ENCODE data around the gene TIMM17B. TPM values are rescaled to one million over a fixed set of nuclear protein-coding genes. Genes with fewer than 3 reads are reported as not detected.

The TIMM17B gene
- total and polyA plus RNA-seq, 2 of the 8 experiments (the other 6 are each of a cell fraction or from before 2014, with no cell fraction given): 77.8 to 246 TPM

- 100% methylated on average over 3 of the region's 4 CpGs; no CpG with 5 or more reads in 1 of the 2 experiments for WGBS, 2 experiments (ENCODE audit: extremely low coverage in 1 of 2, insufficient coverage in 1 of 2, insufficient read length in 1 of 2, insufficient replicate concordance in 2 of 2, low coverage in 1 of 2, low lambda C conversion rate in 2 of 2, missing lambda C conversion rate in 1 of 2)
- H3K23me2 ChIP-seq (ENCODE audit: low read depth, low read length): peaks cover 10% of the 10 kb centered on the region
- no peak overlapping the region for H3K27ac ChIP-seq (ENCODE audit: low read depth, low read length)
- H3K23ac ChIP-seq (ENCODE audit: insufficient read length): no peak overlapping the region
- H2BK12ac ChIP-seq (ENCODE audit: low read depth, low read length): no peak overlapping the region
- no peak overlapping the region for H4K5ac ChIP-seq (ENCODE audit: insufficient read length, low read depth, low read length)
- H3K79me2 ChIP-seq (ENCODE audit: control insufficient read depth in 1 of 2, insufficient read depth in 2 of 2, low read length in 2 of 2): peaks cover 0 to 14% of the 10 kb centered on the region in 2 experiments; a peak in 2 of 4 replicates
- H4K91ac ChIP-seq (replicated peaks; ENCODE audit: insufficient read length, low read length): no peak overlapping the region
- no peak for TF ChIP-seq RXRA (IDR thresholded peaks at IDR 0.05; ENCODE audit: insufficient read depth, low read depth, low read length)
- no peak for TF ChIP-seq GABPA (IDR thresholded peaks at IDR 0.05; ENCODE audit: borderline replicate concordance, insufficient read depth, low read length)
- no peak for TF ChIP-seq RAD21 (IDR thresholded peaks at IDR 0.05 in 1 of 2, conservative IDR thresholded peaks at IDR 0.05 in 1 of 2; ENCODE audit: low read depth in 2 of 2, low read length in 2 of 2)
- TF ChIP-seq SIX5 (IDR thresholded peaks at IDR 0.05; ENCODE audit: low read depth, low read length): no peak
- no peak for TF ChIP-seq MAFK (IDR thresholded peaks at IDR 0.05; ENCODE audit: low read depth, low read length)
- no peak for TF ChIP-seq BRCA1 (IDR thresholded peaks at IDR 0.05; ENCODE audit: low read depth, low read length)
- no peak for TF ChIP-seq JUN (IDR thresholded peaks at IDR 0.05; ENCODE audit: low read depth, low read length)
- no peak for TF ChIP-seq SP1 (IDR thresholded peaks at IDR 0.05; ENCODE audit: low read depth, low read length)
- no peak for TF ChIP-seq CTCF (IDR thresholded peaks at IDR 0.05; ENCODE audit: control extremely low read depth in 1 of 3, insufficient read depth in 1 of 3, low read depth in 1 of 3, low read length in 3 of 3)
- TF ChIP-seq SP4 (IDR thresholded peaks at IDR 0.05; ENCODE audit: low read length): no peak
- no peak for TF ChIP-seq CBX5 (IDR thresholded peaks at IDR 0.05; ENCODE audit: low read depth, low read length)
- TF ChIP-seq TEAD4 (IDR thresholded peaks at IDR 0.05; ENCODE audit: low read depth, low read length): no peak
- H3K79me1 ChIP-seq (ENCODE audit: low read depth, low read length): no peaks in the 10 kb centered on the region; the same call in 1 of the 2 replicates
- no peak overlapping the region for H2BK5ac ChIP-seq (ENCODE audit: low read depth, low read length)
- H3K14ac ChIP-seq (ENCODE audit: insufficient read length): no peak overlapping the region
- H3K9ac ChIP-seq (replicated peaks in 1 of 4; ENCODE audit: extremely low read depth in 1 of 4, low read depth in 3 of 4, low read length in 3 of 4): no peak overlapping the region
- FAIRE-seq: no peak
- no peak overlapping the region for H2BK20ac ChIP-seq (ENCODE audit: low read length)
- peaks cover 0 to 7% (median 3%) of the 10 kb centered on the region in 4 experiments; a peak in 2 of 8 replicates for H3K36me3 ChIP-seq (ENCODE audit: control insufficient read depth in 2 of 4, insufficient read depth in 4 of 4, low read length in 3 of 4)
- H2AK5ac ChIP-seq (ENCODE audit: low read depth, low read length): no peak overlapping the region
- H2BK120ac ChIP-seq (replicated peaks; ENCODE audit: low read depth, low read length): no peak overlapping the region
- H3K4me3 ChIP-seq (ENCODE audit: extremely low read depth in 1 of 4, insufficient read depth in 2 of 4, low read depth in 3 of 4, low read length in 4 of 4): no peak overlapping the region
- H3K56ac ChIP-seq (replicated peaks; ENCODE audit: insufficient read length, low read depth, low read length): no peak overlapping the region
- H3K18ac ChIP-seq (ENCODE audit: extremely low read depth, low read length): no peak overlapping the region
- no peak overlapping the region for H4K8ac ChIP-seq (ENCODE audit: extremely low read depth, insufficient read depth, low read length)
- no peak overlapping the region; a peak in 1 of 4 replicates for H3K4me2 ChIP-seq (ENCODE audit: insufficient read depth in 1 of 2, low read depth in 2 of 2, low read length in 2 of 2)
- CTCF ChIA-PET (ENCODE audit: partially characterized antibody): interaction anchor here (1.3 to 1.7 kb wide), 2 partner anchors 79 to 87 kb away, joined by 3 read pairs; partner anchors contain the start of gene KCND1
- H3K4me1 ChIP-seq (replicated peaks in 1 of 4; ENCODE audit: control insufficient read depth in 3 of 4, insufficient read depth in 4 of 4, low read length in 3 of 4): peaks cover 0 to 4% (median 2%) of the 10 kb centered on the region in 4 experiments; a peak in 2 of 7 replicates
- no peak overlapping the region for H3K4ac ChIP-seq (replicated peaks; ENCODE audit: insufficient read length, low read depth, low read length)
- POLR2A ChIA-PET (ENCODE audit: partially characterized antibody): interaction anchor here (1.2 to 2.9 kb wide), 3 partner anchors 19 to 50 kb away, joined by 3 to 15 read pairs (median 6); partner anchors contain the start of gene SLC35A2
- H4K20me1 ChIP-seq (replicated peaks in 1 of 2; ENCODE audit: control insufficient read depth in 1 of 2, insufficient read depth in 2 of 2, low read length in 2 of 2): peaks cover 3 to 8% of the 10 kb centered on the region in 2 experiments
- no peaks in the 10 kb centered on the region for H3K27me3 ChIP-seq (replicated peaks in 1 of 4; ENCODE audit: control insufficient read depth in 3 of 4, extremely low read depth in 1 of 4, insufficient read depth in 3 of 4, low read length in 3 of 4)
- no peak overlapping the region for H2BK15ac ChIP-seq (ENCODE audit: low read length)
- no peak overlapping the region for H2AFZ ChIP-seq (ENCODE audit: low read length)
- no peaks in the 10 kb centered on the region for H3K9me3 ChIP-seq (ENCODE audit: insufficient read depth in 2 of 2, low read depth in 1 of 2, low read length in 1 of 2)
- no peak for DNase-seq (ENCODE audit: low read depth in 1 of 2, low spot score in 2 of 2)
These were observed 4.7 kb downstream of the TIMM17B start for GRCh38 chrX:48892896-48893295.
